ENCODE measurements around the gene PDIA2. TPM values are rescaled to one million over a fixed set of nuclear protein-coding genes. Genes with fewer than 3 reads are reported as not detected.

PDIA2 gene
- total RNA-seq, 6 donors from 2014 or later: 0.52 to 0.64 TPM; not detected in 4

GRCh38 chr16:282491-282890, 473 bp upstream of the PDIA2 start:
- no peak for ATAC-seq (ENCODE audit: low FRiP score in 2 of 2)
- no peak overlapping the region for H3K4me3 ChIP-seq
- H3K27ac ChIP-seq: no peak overlapping the region
- DNase-seq: peak in 1 of 2 donors; percentile 42
- peaks cover 0 to 12% (median 5%) of the 10 kb centered on the region in 4 donors for H3K36me3 ChIP-seq
- TF ChIP-seq EP300 (IDR thresholded peaks at IDR 0.05) (no peak), POLR2AphosphoS5 (IDR thresholded peaks at IDR 0.05) (no peak), POLR2A (IDR thresholded peaks at IDR 0.05) (no peak), CTCF (IDR thresholded peaks at IDR 0.05) (no peak)
- no peaks in the 10 kb centered on the region for H3K9me3 ChIP-seq
- peaks cover 6 to 24% (median 7%) of the 10 kb centered on the region in 4 donors for H3K4me1 ChIP-seq
- 81 to 82% methylated on average over 9 to 21 of the region's 22 CpGs for WGBS, 2 donors
- peaks cover 2 to 29% (median 18%) of the 10 kb centered on the region in 4 donors for H3K27me3 ChIP-seq

- ATAC-seq (ENCODE audit: low FRiP score in 2 of 2): no peak
Observed at GRCh38 chr16:284204-285120, 1.5 kb downstream of the PDIA2 start.

GRCh38 chr16:285146-286055, 2.4 kb downstream of the PDIA2 start:
- DNase-seq: peak in 1 of 2 donors; percentile 75
- 94 to 95% methylated on average over 18 to 27 of the region's 48 CpGs for WGBS, 2 donors

More at GRCh38 chr16:284204-285120, 1.5 kb downstream of the PDIA2 start:
- peak in 1 of 2 donors; percentile 86 for DNase-seq
- WGBS, 2 donors: 94 to 95% methylated on average over 14 to 49 of the region's 52 CpGs
- Histone ChIP-seq H3K4me1 (peaks cover 6 to 20% (median 7%) of the 10 kb centered on the region in 4 donors), H3K27me3 (peaks cover 2 to 26% (median 18%) of the 10 kb centered on the region in 4 donors), H3K36me3 (peaks cover 0 to 32% (median 24%) of the 10 kb centered on the region in 4 donors), H3K4me3 (no peak overlapping the region), H3K9me3 (no peaks in the 10 kb centered on the region), H3K27ac (no peak overlapping the region)
- TF ChIP-seq POLR2A (IDR thresholded peaks at IDR 0.05): no peak
- no peak for TF ChIP-seq POLR2AphosphoS5 (IDR thresholded peaks at IDR 0.05)
- TF ChIP-seq EP300 (IDR thresholded peaks at IDR 0.05): no peak
- TF ChIP-seq CTCF (IDR thresholded peaks at IDR 0.05): no peak

More at GRCh38 chr16:285146-286055, 2.4 kb downstream of the PDIA2 start:
- TF ChIP-seq CTCF (IDR thresholded peaks at IDR 0.05): no peak
- TF ChIP-seq EP300 (IDR thresholded peaks at IDR 0.05): no peak
- no peak for TF ChIP-seq POLR2A (IDR thresholded peaks at IDR 0.05)
- TF ChIP-seq POLR2AphosphoS5 (IDR thresholded peaks at IDR 0.05): no peak
- no peaks in the 10 kb centered on the region for H3K9me3 ChIP-seq
- peaks cover 6 to 16% (median 7%) of the 10 kb centered on the region in 4 donors for H3K4me1 ChIP-seq
- no peak overlapping the region for H3K27ac ChIP-seq
- peaks cover 2 to 21% (median 14%) of the 10 kb centered on the region in 4 donors for H3K27me3 ChIP-seq
- peaks cover 0 to 41% (median 33%) of the 10 kb centered on the region in 4 donors for H3K36me3 ChIP-seq
- ATAC-seq (ENCODE audit: low FRiP score in 2 of 2): no peak
- no peak overlapping the region for H3K4me3 ChIP-seq

Data from upper lobe of left lung (tissue), 6 donors.